SK-N-SH treated with all-trans-retinoic acid at 6 μM for 48 hours (cell line): ENCODE measurements around the gene PRR5L.

Experiments
- ARNTL ChIP-seq: fragments of 450-650 bp; formaldehyde crosslinking; IDR thresholded peaks from 2 replicates; pipeline ENCODE4 v1.5.0; 2020; ENCODE audit warnings: low read depth, mild to moderate bottlenecking, moderate library complexity, borderline replicate concordance
- ESRRG ChIP-seq: fragments of 250-450 bp; sonication (Bioruptor Pico); IDR thresholded peaks from 2 replicates; pipeline ENCODE4 v1.6.1; 2021; ENCODE audit warnings: mild to moderate bottlenecking
- ISL1 ChIP-seq: fragments of 250-450 bp; sonication (Bioruptor Pico); IDR thresholded peaks from 2 replicates; pipeline ENCODE4 v2.1.2; 2022; ENCODE audit warnings: mild to moderate bottlenecking, moderate library complexity
- OSR1 ChIP-seq: fragments of 250-450 bp; sonication (Bioruptor Pico); IDR thresholded peaks from 2 replicates; pipeline ENCODE4 v1.8.0; 2022; ENCODE audit warnings: moderate library complexity, mild to moderate bottlenecking, inconsistent platforms
- RARB ChIP-seq: fragments of 250-450 bp; sonication (Bioruptor Pico); IDR thresholded peaks from 2 replicates; pipeline ENCODE4 v1.8.0; 2021; ENCODE audit warnings: mild to moderate bottlenecking, moderate library complexity
- SNAI2 ChIP-seq: fragments of 250-450 bp; sonication (Bioruptor Pico); IDR thresholded peaks from 2 replicates; pipeline ENCODE4 v1.5.0; 2020; ENCODE audit warnings: mild to moderate bottlenecking, moderate library complexity
- TOX ChIP-seq: fragments of 250-450 bp; sonication (Bioruptor Pico); IDR thresholded peaks from 2 replicates; pipeline ENCODE4 v1.8.0; 2021; ENCODE audit warnings: mild to moderate bottlenecking, moderate library complexity, borderline replicate concordance
- ZC3H10 ChIP-seq: fragments of 250-450 bp; sonication (Bioruptor Pico); IDR thresholded peaks from 2 replicates; pipeline ENCODE4 v1.5.1; 2021; ENCODE audit warnings: mild to moderate bottlenecking, moderate library complexity
- ZFP3 ChIP-seq: fragments of 250-450 bp; sonication (Bioruptor Pico); IDR thresholded peaks from 2 replicates; pipeline ENCODE4 v1.5.0; 2020; ENCODE audit warnings: mild to moderate bottlenecking, moderate library complexity
- ZNF565 ChIP-seq: fragments of 450-650 bp; formaldehyde crosslinking; conservative IDR thresholded peaks from 2 replicates; pipeline ENCODE4 v1.5.0; 2020; ENCODE audit warnings: low read depth, mild to moderate bottlenecking, moderate library complexity
- TF ChIP-seq, protein P1 (sequence below): fragments of 250-450 bp; sonication (Bioruptor Pico); IDR thresholded peaks from 2 replicates; pipeline ENCODE4 v1.8.0; 2020; ENCODE audit warnings: mild to moderate bottlenecking, moderate library complexity, borderline replicate concordance
- TF ChIP-seq, protein P2 (sequence below): fragments of 250-450 bp; sonication (Bioruptor Pico); IDR thresholded peaks from 2 replicates; pipeline ENCODE4 v1.5.1; 2020; ENCODE audit warnings: low read depth, mild to moderate bottlenecking, moderate library complexity
- TF ChIP-seq, protein P3 (sequence below): fragments of 250-450 bp; sonication (Bioruptor Pico); IDR thresholded peaks from 2 replicates; pipeline ENCODE4 v1.5.1; 2021; ENCODE audit warnings: mild to moderate bottlenecking, moderate library complexity

DNA sequence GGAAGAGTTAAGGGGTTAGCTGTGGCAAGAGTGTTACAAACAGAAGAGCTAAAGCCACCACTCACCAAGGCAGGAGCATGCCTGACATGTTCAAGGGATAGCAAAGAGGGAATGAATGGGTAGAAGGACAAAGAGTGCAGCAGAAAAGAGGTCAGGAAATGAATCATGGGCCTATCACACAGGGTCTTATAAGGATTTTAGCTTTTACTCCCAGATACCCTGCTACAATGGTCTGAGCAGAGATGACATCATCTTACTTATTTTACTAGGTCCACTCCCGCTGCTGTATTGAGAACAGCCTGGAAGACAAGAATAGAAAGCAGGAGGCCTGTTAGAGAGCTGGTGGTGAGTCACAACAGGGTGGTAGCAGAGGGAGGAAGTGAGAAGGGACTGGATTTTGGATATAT, 204.2 kb downstream of the PRR5L start:
- no peak for TF ChIP-seq OSR1 (CRISPR knock-in tag)
- no peak for TF ChIP-seq ZFP3 (CRISPR knock-in tag)
- no peak for TF ChIP-seq RARB (CRISPR knock-in tag)
- no peak for TF ChIP-seq ZC3H10 (CRISPR knock-in tag)
- no peak for TF ChIP-seq ISL1 (CRISPR knock-in tag)
- TF ChIP-seq, protein P1, sequence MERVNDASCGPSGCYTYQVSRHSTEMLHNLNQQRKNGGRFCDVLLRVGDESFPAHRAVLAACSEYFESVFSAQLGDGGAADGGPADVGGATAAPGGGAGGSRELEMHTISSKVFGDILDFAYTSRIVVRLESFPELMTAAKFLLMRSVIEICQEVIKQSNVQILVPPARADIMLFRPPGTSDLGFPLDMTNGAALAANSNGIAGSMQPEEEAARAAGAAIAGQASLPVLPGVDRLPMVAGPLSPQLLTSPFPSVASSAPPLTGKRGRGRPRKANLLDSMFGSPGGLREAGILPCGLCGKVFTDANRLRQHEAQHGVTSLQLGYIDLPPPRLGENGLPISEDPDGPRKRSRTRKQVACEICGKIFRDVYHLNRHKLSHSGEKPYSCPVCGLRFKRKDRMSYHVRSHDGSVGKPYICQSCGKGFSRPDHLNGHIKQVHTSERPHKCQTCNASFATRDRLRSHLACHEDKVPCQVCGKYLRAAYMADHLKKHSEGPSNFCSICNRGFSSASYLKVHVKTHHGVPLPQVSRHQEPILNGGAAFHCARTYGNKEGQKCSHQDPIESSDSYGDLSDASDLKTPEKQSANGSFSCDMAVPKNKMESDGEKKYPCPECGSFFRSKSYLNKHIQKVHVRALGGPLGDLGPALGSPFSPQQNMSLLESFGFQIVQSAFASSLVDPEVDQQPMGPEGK (CRISPR knock-in tag) = no peak
- no peak for TF ChIP-seq ZNF565
- TF ChIP-seq, protein P2, sequence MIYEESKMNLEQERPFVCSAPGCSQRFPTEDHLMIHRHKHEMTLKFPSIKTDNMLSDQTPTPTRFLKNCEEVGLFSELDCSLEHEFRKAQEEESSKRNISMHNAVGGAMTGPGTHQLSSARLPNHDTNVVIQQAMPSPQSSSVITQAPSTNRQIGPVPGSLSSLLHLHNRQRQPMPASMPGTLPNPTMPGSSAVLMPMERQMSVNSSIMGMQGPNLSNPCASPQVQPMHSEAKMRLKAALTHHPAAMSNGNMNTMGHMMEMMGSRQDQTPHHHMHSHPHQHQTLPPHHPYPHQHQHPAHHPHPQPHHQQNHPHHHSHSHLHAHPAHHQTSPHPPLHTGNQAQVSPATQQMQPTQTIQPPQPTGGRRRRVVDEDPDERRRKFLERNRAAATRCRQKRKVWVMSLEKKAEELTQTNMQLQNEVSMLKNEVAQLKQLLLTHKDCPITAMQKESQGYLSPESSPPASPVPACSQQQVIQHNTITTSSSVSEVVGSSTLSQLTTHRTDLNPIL (CRISPR knock-in tag) = no peak
- no peak for TF ChIP-seq SNAI2 (CRISPR knock-in tag)
- TF ChIP-seq TOX (CRISPR knock-in tag) = no peak
- TF ChIP-seq ARNTL (CRISPR knock-in tag) = no peak
- TF ChIP-seq ESRRG (CRISPR knock-in tag) = no peak
- TF ChIP-seq, protein P3, sequence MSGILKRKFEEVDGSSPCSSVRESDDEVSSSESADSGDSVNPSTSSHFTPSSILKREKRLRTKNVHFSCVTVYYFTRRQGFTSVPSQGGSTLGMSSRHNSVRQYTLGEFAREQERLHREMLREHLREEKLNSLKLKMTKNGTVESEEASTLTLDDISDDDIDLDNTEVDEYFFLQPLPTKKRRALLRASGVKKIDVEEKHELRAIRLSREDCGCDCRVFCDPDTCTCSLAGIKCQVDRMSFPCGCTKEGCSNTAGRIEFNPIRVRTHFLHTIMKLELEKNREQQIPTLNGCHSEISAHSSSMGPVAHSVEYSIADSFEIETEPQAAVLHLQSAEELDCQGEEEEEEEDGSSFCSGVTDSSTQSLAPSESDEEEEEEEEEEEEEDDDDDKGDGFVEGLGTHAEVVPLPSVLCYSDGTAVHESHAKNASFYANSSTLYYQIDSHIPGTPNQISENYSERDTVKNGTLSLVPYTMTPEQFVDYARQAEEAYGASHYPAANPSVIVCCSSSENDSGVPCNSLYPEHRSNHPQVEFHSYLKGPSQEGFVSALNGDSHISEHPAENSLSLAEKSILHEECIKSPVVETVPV = no peak
